Mesenteric fat pad (tissue), 1 donor: ENCODE results near the gene LCN2. TPM values are rescaled to one million over a fixed set of nuclear protein-coding genes. Genes with fewer than 3 reads are reported as not detected.

Source experiments
- DNase-seq: peaks from one replicate; pipeline ENCODE4 v3.0.0-alpha.2; 2020; ENCODE audit warnings: low spot score
- total RNA-seq: library from RNA; stranded (reverse); fragmentation: NEBNext Ultra II Directional; extraction: Animal tissue kit (Norgen Biotek cat#: 25700); gene quantifications from one replicate; pipeline ENCODE4 v1.2.1, GENCODE V29; 2021
- donor health status: DM: yes; HTN: yes; CAD: no.

The LCN2 gene
- total RNA-seq, 1 donor from 2014 or later, result 0.64 TPM

GRCh38 chr9:128191406-128192046 lies 42.3 kb downstream of the LCN2 start, which contains the start of gene CIZ1:
Gene CIZ1 (minus strand): TSS chr9:128191572. CDS start chr9:128190857, 715 bp downstream.
- peak; percentile 95 for DNase-seq

GRCh38 chr9:128192601-128193371 lies 43.5 kb downstream of the LCN2 start:
- DNase-seq, result peak; percentile 91

- DNase-seq, result no peak
These were observed 44.3 kb downstream of the LCN2 start for GRCh38 chr9:128193469-128194096.

- no peak for DNase-seq
These were observed 52.5 kb downstream of the LCN2 start for GRCh38 chr9:128201441-128202369.

- no peak for DNase-seq
These were observed 53.4 kb downstream of the LCN2 start for GRCh38 chr9:128202648-128203023.

Other genes with a start within 250 kb of the LCN2 start
- gene ST6GALNAC6, start 249.8 kb upstream of the LCN2 start, total RNA-seq, result 109 TPM
- gene ST6GALNAC4, start 232.4 kb upstream of the LCN2 start, total RNA-seq, result 40.0 TPM
- 2.2 TPM for gene PIP5KL1, start 218.7 kb upstream of the LCN2 start, total RNA-seq
- 20.9 TPM for gene DPM2, start 211.6 kb upstream of the LCN2 start, total RNA-seq
- 12.8 TPM for gene EEIG1, start 168.5 kb upstream of the LCN2 start, total RNA-seq
- 5.7 TPM for gene NAIF1, start 82.1 kb upstream of the LCN2 start, total RNA-seq
- gene SLC25A25, start 81.2 kb upstream of the LCN2 start, total RNA-seq, result 89.5 TPM
- 59.5 TPM for gene PTGES2, start 21.7 kb upstream of the LCN2 start, total RNA-seq
- 63.7 TPM for gene BBLN, start 10.8 kb downstream of the LCN2 start, total RNA-seq
- gene CIZ1, start 42.1 kb downstream of the LCN2 start, total RNA-seq, result 100.0 TPM
- 24.1 TPM for gene DNM1, start 53.9 kb downstream of the LCN2 start, total RNA-seq
- 130 TPM for gene GOLGA2, start 126.6 kb downstream of the LCN2 start, total RNA-seq
- 16.0 TPM for gene SWI5, start 126.8 kb downstream of the LCN2 start, total RNA-seq
- gene TRUB2, start 173.0 kb downstream of the LCN2 start, total RNA-seq, result 25.0 TPM
- gene COQ4, start 173.4 kb downstream of the LCN2 start, total RNA-seq, result 25.7 TPM
- 27.9 TPM for gene SLC27A4, start 191.1 kb downstream of the LCN2 start, total RNA-seq
- 55.7 TPM for gene URM1, start 221.9 kb downstream of the LCN2 start, total RNA-seq